Measurements from ENCODE around the gene CGB1.
A peak's percentile ranks its signal among the peaks of the same experiment; 100 is the strongest.
"Not testable (repeated sequence)": the region's sequence is repeated elsewhere in the genome, so short reads cannot be mapped to it uniquely, and the experiment has no call there.

CGB1 gene

DNA sequence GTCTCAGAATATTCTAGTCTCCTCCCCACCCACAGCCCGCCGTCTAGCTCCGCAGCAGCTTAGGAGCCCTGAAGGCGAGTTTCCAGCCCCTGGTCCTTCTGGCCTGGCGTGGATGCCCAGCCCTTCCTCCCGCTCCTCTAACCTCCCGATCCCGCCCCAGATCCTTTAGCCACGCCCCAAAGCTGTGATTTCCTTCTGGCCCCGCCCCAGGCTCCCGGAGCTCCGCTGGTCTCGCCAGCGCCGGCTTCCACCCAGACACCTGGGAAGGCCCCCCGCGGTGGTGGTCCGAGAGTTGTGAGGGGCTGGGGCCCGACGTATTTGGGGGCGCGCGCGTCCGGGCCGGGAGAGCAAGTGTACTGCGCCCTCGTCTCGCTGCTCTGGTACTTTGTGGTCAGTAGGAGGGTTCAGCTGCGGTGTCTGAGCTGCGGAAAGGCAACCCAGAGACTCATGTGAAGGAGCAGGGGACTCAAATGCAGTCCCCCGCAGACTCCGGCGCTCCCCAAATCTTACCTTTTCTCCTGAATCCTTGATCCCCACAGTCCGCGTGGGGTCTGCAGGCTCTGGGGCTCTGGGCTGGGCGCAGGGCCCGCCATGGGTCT is 21.0 kb upstream of the CGB1 start, which contains the start of gene CGB7:
Gene CGB7 (minus strand): TSS at position 114 of the 599 bp plus-strand sequence. CDS start 2,374 bp downstream, outside the sequence.
- DNase-seq (ENCODE audit: low read depth): peak; percentile 79

DNA sequence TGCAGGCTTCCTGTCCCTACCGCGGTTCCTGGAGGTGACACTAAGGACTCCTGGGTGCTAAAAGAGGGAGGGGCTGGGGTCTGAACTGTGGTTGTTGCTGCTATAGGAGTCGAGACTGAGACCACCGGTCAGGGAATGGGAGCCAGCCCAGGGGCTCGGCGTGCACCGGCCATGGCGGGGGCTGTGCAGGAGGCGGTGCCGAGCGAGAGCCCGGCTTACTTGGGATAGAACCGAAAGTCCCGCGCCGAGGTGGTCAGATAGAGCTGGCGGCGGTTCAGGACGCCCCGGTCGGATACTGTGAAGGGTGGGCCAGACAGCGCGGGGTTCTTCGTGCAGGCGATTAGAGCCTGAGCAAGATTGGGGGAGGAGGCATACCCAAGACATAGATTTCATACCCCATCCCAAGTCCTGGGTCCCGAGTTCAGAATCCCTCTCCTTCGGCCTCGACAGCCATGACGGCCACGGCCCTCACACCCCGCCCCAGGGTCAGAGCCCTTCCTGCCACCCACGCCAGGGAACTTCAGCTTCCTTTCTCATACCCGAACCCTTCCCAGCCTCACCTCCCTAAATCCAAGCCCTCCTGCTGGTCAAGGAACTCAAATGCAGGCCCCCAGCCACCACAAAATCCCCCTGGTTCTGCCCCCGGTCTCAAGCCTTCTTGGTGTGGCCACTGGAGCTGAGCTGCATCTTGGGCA is 20.4 kb upstream of the CGB1 start:
- not testable (repeated sequence) for DNase-seq (ENCODE audit: low read depth)

DNA sequence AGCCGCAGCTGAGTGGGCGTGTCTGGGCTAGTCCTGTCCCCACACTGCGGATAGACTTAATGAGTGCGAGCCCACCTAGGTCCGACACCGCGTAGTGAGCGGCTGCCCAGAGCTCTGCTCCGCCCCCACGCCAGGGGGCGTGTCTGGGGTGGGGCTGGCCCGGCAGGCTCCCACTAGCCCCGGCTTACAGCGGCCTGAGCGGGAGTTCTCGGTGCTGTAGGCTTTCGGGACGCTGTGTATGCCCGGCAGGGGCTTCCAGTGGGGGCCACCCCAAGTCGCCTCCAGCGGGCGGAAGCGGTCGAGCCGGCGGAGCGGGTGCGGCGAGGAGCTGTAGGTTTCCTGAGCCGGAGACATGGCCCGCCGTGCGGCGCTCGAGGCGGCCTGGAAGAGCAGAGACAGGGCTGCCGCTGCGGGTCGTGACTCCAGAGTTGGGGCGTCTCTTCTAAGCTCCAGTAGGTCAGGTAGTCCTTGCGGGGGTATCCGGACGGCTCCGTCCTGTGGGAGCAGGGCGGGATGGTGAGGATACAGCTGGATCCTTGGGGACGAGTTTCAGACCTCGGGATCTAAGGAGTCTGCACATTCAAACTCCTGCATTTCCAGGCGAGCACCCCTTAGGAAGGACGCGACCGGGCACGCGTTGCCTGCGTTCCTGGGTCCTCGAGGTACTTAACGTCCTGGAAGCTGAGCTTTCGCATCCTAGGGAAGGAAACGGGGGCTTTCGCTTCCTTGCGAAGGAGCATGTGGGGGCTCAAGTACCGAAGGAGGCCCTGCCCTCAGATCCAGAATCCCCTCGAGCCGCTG is 19.6 kb upstream of the CGB1 start:
- DNase-seq (ENCODE audit: low read depth): peak; percentile 63

DNA sequence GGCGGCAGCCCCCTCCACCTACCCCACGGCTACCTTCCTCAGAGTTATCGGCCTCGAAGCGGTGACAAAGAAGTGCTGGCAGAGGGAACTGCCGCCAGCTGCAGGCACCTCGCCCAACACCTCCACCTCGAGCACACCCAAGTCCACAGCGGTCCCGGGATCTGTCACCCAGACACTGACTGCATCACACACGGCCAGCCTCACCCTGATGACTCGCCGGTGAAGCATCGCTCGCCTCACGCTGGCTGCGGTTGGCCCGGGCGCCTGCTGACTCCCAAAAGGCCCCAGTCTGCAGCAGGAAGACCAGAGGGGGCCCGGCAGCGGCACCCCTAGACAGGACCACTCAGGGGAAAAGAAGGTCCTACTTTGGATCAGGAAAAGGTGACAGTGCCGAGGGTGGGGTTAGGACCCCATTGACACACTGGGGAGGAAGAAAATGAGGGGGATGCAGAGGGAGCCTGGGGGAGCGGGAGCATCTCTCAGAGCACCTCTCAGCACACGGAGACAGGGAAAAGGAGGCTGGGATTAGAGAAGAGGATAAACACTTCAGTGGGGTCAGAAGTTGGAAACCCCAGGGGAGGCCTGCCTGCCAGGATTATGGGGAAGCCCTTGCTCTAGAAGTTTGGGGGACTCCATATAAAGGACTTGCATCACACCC is 13.8 kb upstream of the CGB1 start:
- DNase-seq (ENCODE audit: low read depth): peak; percentile 73

DNA sequence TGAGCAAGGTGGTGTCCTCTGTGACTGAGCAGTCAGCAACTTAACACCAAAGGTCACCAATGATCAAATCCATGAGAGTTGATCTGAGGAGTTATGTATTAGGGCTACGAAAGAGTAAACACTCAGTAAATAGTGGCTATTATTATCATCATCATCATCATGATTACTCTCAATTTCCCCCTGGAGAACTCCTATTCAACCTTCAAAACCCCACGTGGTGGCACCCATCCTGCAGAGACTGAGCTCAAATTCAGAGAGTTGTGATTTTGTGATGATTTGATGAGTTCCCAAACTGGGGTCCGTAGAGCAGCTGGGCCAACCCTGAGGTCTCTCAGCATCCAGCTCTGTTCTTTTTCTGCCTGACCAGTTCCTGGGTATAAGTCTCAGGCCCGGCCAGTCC is 13.1 kb upstream of the CGB1 start:
- not testable (repeated sequence) for DNase-seq (ENCODE audit: low read depth)

DNA sequence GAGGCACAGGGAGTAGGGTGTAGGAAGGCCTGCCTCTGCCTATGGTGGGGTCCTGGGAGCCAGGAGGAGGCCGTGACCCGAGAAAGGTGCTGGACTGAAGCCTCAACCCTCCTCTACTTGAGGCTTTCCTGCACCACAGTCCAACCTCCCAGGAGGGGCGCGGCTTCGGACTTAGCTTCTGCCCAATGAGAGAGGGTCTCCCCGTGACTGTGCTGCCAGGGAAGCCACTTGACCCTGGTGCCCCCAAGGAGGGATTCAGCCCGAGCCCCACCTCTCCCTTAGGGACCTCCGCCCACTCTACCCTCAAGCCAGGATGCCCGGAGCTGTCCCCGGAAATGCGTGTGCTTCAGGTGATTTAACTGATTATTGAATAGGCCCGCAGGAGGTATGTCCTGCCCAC is 12.3 kb upstream of the CGB1 start, which contains the start of gene CGB8:
Gene CGB8 (minus strand): TSS at position 101 of the 400 bp plus-strand sequence. CDS start 372 bp downstream, outside the sequence.
- DNase-seq (ENCODE audit: low read depth): not testable (repeated sequence)

DNA sequence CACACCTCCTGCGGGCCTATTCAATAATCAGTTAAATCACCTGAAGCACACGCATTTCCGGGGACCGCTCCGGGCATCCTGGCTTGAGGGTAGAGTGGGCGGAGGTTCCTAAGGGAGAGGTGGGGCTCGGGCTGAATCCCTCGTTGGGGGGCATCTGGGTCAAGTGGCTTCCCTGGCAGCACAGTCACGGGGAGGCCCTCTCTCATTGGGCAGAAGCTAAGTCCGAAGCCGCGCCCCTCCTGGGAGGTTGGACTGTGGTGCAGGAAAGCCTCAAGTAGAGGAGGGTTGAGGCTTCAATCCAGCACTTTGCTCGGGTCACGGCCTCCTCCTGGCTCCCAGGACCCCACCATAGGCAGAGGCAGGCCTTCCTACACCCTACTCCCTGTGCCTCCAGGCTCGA is 6.9 kb upstream of the CGB1 start, which contains the start of gene CGB5:
Gene CGB5 (plus strand): TSS at position 301 of the 400 bp plus-strand sequence. CDS start 362 bp downstream, outside the sequence.
- DNase-seq (ENCODE audit: low read depth): not testable (repeated sequence)

DNA sequence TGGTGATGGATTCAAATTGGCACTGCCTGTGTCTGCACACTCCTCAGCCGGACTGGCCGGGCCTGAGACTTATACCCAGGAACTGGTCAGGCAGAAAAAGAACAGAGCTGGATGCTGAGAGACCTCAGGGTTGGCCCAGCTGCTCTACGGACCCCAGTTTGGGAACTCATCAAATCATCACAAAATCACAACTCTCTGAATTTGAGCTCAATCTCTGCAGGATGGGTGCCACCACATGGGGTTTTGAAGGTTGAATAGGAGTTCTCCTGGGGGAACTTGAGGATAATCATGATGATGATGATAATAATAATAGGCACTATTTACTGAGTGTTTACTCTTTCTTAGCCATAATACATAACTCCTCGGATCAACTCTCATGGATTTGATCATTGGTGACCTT is 6.0 kb upstream of the CGB1 start:
- not testable (repeated sequence) for DNase-seq (ENCODE audit: low read depth)

DNA sequence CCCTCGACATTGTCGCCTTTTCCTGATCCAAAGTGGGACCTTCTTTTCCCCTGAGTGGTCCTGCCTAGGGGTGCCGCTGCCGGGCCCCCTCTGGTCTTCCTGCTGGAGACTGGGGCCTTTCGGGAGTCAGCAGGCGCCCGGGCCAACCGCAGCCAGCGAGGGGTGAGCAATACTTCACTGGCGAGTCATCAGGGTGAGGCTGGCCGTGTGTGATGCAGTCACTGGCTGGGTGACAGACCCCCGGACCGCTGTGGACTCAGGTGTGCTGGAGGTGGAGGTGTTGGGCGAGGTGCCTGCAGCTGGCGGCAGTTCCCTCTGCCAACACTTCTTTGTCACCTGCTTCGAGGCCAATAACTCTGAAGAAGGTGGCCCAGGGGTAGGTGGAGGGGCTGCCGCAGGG is 5.5 kb upstream of the CGB1 start:
- DNase-seq (ENCODE audit: low read depth): peak; percentile 48

DNA sequence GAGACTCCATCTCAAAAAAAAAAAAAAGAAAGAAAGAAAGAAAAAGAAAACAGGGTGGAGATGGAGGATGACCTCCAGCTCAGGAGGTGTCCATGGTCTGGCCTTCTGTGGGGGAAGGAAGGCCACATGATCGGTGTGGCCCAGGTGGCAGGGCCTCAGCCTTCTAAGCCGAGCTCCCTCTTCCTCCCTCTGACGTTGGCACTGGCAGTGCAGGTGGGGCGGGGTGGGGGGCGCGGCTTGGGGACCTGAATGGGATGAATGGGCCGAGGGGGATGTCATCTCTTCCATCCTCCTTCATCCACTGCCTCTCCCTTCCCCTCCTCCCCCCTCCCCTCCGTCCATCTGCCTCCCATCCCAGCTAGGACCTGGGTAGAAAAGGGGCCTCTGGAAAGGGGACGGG is 3.0 kb upstream of the CGB1 start:
- DNase-seq (ENCODE audit: low read depth): not testable (repeated sequence)

DNA sequence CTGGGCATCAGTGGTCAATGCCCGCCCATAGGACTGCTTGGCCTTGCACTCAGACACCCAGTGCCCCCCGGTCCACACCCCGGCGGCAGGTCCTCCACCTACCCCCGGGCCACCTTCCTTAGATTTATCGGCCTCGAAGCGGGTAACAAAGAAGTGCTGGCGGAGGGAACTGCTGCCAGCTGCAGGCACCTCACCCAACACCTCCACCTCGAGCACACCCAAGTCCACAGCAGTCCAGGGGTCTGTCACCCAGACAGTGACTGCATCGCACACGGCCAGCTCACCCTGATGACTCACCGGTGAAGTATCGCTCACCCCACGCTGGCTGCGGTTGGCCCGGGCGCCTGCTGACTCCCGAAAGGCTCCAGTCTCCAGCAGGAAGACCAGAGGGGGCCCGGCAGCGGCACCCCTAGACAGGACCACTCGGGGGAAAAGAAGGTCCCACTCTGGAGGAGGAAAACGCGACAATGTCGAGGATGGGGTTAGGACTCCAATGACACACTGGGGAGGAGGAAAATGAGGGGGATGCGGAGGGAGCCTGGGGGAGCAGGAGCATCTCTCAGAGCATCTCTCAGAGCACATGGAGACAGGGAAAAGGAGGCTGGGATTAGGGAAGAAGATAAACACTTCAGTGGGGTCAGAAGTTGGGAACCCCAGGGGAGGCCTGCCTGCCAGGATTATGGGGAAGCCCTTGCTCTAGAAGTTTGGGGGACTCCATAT is 2.0 kb upstream of the CGB1 start:
- DNase-seq (ENCODE audit: low read depth): peak; percentile 88

DNA sequence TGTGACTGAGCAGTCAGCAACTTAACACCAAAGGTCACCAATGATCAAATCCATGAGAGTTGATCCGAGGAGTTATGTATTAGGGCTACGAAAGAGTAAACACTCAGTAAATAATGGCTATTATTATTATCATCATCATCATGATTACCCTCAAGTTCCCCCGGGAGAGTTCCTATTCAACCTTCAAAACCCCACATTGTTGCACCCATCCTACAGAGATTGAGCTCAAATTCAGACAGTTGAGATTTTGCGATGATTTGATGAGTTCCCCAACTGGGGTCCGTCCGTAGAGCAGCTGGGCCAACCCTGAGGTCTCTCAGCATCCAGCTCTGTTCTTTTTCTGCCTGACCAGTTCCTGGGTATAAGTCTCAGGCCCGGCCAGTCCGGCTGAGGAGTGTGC is 1.4 kb upstream of the CGB1 start:
- DNase-seq (ENCODE audit: low read depth): not testable (repeated sequence)

DNA sequence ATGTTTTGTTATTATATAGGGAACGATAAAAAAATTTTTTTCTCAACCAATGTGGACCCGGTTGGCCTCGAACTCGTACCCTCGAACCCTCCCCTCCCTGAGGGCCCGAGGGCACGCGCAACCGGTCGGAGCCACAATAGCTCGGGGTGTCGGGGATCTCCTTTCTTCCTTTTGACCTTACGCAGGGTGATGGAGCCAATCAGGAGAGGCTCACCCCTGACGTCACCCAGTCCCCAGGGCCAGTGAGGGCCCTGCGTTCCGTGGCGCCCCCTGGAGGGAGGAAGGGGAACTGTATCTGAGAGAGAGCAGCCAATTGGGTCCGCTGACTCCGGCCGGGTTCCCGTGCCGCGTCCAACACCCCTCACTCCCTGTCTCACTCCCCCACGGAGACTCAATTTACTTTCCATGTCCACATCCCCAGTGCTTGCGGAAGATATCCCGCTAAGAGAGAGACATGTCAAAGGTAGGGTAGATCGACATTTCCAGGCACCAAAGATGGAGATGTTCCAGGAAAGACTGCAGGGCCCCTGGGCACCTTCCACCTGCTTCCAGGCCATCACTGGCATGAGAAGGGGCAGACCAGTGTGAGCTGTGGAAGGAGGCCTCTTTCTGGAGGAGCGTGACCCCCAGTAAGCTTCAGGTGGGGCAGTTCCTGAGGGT is 4.9 kb downstream of the CGB1 start, which contains the start of gene CGB2:
Gene CGB2 (plus strand): TSS at position 249 of the 660 bp plus-strand sequence. CDS start 206 bp downstream, at position 455.
- peak; percentile 12 for DNase-seq (ENCODE audit: low read depth)

DNA sequence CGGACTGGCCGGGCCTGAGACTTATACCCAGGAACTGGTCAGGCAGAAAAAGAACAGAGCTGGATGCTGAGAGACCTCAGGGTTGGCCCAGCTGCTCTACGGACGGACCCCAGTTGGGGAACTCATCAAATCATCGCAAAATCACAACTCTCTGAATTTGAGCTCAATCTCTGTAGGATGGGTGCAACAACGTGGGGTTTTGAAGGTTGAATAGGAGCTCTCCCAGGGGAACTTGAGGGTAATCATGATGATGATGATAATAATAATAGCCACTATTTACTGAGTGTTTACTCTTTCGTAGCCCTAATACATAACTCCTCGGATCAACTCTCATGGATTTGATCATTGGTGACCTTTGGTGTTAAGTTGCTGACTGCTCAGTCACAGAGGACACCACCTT is 6.4 kb downstream of the CGB1 start:
- DNase-seq (ENCODE audit: low read depth): not testable (repeated sequence)

DNA sequence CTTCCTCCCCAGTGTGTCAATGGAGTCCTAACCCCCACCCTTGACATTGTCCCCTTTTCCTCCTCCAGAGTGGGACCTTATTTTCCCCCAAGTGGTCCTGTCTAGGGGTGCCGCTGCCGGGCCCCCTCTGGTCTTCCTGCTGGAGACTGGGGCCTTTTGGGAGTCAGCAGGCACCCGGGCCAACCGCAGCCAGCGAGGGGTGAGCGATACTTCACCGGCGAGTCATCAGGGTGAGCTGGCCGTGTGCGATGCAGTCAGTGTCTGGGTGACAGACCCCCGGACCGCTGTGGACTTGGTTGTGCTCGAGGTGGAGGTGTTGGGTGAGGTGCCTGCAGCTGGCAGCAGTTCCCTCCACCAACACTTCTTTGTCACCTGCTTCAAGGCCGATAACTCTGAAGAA is 6.9 kb downstream of the CGB1 start:
- peak; percentile 55 for DNase-seq (ENCODE audit: low read depth)

DNA sequence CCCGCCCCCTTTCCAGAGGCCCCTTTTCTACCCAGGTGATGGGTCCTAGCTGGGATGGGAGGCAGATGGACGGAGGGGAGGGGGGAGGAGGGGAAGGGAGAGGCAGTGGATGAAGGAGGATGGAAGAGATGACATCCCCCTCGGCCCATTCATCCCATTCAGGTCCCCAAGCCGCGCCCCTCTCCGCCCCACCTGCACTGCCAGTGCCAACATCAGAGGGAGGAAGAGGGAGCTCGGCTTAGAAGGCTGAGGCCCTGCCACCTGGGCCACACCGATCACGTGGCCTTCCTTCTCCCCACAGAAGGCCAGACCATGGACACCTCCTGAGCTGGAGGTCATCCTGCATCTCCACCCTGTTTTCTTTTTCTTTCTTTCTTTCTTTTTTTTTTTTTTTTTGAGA is 8.0 kb downstream of the CGB1 start:
- DNase-seq (ENCODE audit: low read depth): not testable (repeated sequence)

DNA sequence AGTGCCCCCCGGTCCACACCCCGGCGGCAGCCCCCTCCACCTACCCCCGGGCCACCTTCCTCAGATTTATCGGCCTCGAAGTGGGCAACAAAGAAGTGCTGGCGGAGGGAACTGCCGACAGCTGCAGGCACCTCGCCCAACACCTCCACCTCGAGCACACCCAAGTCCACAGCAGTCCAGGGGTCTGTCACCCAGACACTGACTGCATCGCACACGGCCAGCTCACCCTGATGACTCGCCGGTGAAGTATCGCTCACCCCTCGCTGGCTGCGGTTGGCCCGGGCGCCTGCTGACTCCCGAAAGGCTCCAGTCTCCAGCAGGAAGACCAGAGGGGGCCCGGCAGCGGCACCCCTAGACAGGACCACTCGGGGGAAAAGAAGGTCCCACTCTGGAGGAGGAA is 11.1 kb downstream of the CGB1 start:
- DNase-seq (ENCODE audit: low read depth): peak; percentile 19

DNA sequence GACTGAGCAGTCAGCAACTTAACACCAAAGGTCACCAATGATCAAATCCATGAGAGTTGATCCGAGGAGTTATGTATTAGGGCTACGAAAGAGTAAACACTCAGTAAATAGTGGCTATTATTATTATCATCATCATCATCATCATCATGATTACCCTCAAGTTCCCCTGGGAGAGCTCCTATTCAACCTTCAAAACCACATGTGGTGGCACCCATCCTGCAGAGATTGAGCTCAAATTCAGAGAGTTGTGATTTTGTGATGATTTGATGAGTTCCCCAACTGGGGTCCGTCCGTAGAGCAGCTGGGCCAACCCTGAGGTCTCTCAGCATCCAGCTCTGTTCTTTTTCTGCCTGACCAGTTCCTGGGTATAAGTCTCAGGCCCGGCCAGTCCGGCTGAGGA is 11.6 kb downstream of the CGB1 start:
- not testable (repeated sequence) for DNase-seq (ENCODE audit: low read depth)

DNA sequence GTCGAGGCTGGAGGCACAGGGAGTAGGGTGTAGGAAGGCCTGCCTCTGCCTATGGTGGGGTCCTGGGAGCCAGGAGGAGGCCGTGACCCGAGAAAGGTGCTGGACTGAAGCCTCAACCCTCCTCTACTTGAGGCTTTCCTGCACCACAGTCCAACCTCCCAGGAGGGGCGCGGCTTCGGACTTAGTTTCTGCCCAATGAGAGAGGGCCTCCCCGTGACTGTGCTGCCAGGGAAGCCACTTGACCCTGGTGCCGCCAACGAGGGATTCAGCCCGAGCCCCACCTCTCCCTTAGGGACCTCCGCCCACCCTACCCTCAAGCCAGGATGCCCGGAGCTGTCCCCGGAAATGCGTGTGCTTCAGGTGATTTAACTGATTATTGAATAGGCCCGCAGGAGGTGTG is 12.5 kb downstream of the CGB1 start, which contains the start of gene CGB3:
Gene CGB3 (minus strand): TSS at position 101 of the 400 bp plus-strand sequence. CDS start 362 bp downstream, outside the sequence.
- DNase-seq (ENCODE audit: low read depth): not testable (repeated sequence)

DNA sequence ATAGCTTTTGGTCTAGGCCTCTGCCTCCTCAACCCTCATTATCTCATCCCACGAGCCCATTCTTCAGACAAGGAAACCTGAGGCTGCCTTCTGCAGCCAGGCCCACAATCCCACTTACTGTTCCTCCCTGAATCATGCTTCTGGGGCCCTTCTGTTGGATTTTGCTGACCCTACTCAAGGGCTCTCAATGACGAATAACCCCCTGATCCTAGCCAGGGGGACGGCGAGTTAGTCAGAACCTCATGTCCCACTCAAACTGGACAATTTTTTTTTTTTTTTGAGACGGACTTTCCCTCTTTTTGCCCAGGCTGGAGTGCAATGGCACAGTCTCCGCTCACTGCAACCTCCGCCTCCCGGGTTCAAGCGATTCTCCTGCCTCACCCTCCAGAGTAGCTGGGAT is 14.6 kb downstream of the CGB1 start:
- DNase-seq (ENCODE audit: low read depth): no peak
